Liver (tissue), 9 donors: ENCODE results near the gene L1TD1. TPM values are rescaled to one million over a fixed set of nuclear protein-coding genes. Genes with fewer than 3 reads are reported as not detected.

ENCODE experiments used
- DNase-seq: peaks from one replicate; pipeline ENCODE4 v3.0.0-alpha.2; 2017; ENCODE audit warnings: low spot score
- H3K27ac ChIP-seq, 2 donors: one replicate each; pipeline ENCODE4 v1.7.0; 2013; ENCODE audit warnings: inconsistent platforms in 2 of 2, low read length in 2 of 2, control low read depth in 1 of 2, low read depth in 1 of 2, mild to moderate bottlenecking in 1 of 2
- H3K27me3 ChIP-seq, 4 donors: one replicate each; pipeline versions ENCODE4 v1.6.1 to v1.7.0; 2013; ENCODE audit warnings: low read length in 3 of 4, inconsistent platforms in 1 of 4, mild to moderate bottlenecking in 1 of 4, moderate library complexity in 1 of 4; ENCODE audit not compliant: control insufficient read depth in 4 of 4, insufficient read depth in 4 of 4
- H3K36me3 ChIP-seq, 4 donors: one replicate each; pipeline versions ENCODE4 v1.6.1 to v1.7.0; 2013; ENCODE audit warnings: low read length in 3 of 4, mild to moderate bottlenecking in 3 of 4, low read depth in 1 of 4, moderate library complexity in 1 of 4; ENCODE audit not compliant: control insufficient read depth in 4 of 4, insufficient read depth in 3 of 4
- H3K4me1 ChIP-seq, 4 donors: one replicate each; pipeline versions ENCODE4 v1.6.1 to v1.7.0; 2013; ENCODE audit warnings: low read length in 3 of 4, mild to moderate bottlenecking in 3 of 4, moderate library complexity in 1 of 4; ENCODE audit not compliant: control insufficient read depth in 4 of 4, insufficient read depth in 4 of 4
- H3K4me3 ChIP-seq, 3 donors: one replicate each; pipeline versions ENCODE4 v1.6.1 to v1.7.0; 2013; ENCODE audit warnings: low read length in 3 of 3, control low read depth in 1 of 3, low read depth in 1 of 3, mild to moderate bottlenecking in 1 of 3
- H3K9ac ChIP-seq, 2 donors: one replicate each; pipeline ENCODE4 v1.7.0; 2013; ENCODE audit warnings: low read length in 2 of 2, mild to moderate bottlenecking in 2 of 2, moderate library complexity in 2 of 2, control low read depth in 1 of 2, low read depth in 1 of 2
- H3K9me3 ChIP-seq, 4 donors: one replicate each; pipeline versions ENCODE4 v1.6.1 to v1.7.0; 2013; ENCODE audit warnings: low read length in 3 of 4; ENCODE audit not compliant: control insufficient read depth in 4 of 4
- EGR1 ChIP-seq, 2 donors: IDR thresholded peaks; 2 replicates each; pipeline ENCODE4 v1.6.1; 2016 to 2018; ENCODE audit warnings: antibody characterized with exemption in 2 of 2, low read depth in 2 of 2
- FOXA1 ChIP-seq: IDR thresholded peaks from 2 replicates; pipeline ENCODE4 v1.6.1; 2016; ENCODE audit warnings: antibody characterized with exemption
- FOXA2 ChIP-seq: IDR thresholded peaks from 2 replicates; pipeline ENCODE4 v1.6.1; 2016; ENCODE audit warnings: antibody characterized with exemption
- HNF4G ChIP-seq: IDR thresholded peaks from 2 replicates; pipeline ENCODE4 v1.6.1; 2016; ENCODE audit warnings: antibody characterized with exemption
- NR2F2 ChIP-seq: IDR thresholded peaks from 2 replicates; pipeline ENCODE4 v1.6.1; 2016; ENCODE audit warnings: antibody characterized with exemption
- RAD21 ChIP-seq, 2 donors: IDR thresholded peaks; 2 replicates each; pipeline ENCODE4 v1.6.1; 2016; ENCODE audit warnings: antibody characterized with exemption in 2 of 2, mild to moderate bottlenecking in 2 of 2
- RXRA ChIP-seq, 2 donors: IDR thresholded peaks; 2 replicates each; pipeline ENCODE4 v1.6.1; 2017 to 2018; ENCODE audit warnings: antibody characterized with exemption in 2 of 2, mild to moderate bottlenecking in 1 of 2
- SP1 ChIP-seq: IDR thresholded peaks from 2 replicates; pipeline ENCODE4 v1.6.1; 2018; ENCODE audit warnings: antibody characterized with exemption, mild to moderate bottlenecking
- TAF1 ChIP-seq: conservative IDR thresholded peaks from 2 replicates; pipeline ENCODE4 v1.6.1; 2016; ENCODE audit warnings: antibody characterized with exemption, mild to moderate bottlenecking
- YY1 ChIP-seq: IDR thresholded peaks from 2 replicates; pipeline ENCODE4 v1.6.1; 2016; ENCODE audit warnings: antibody characterized with exemption, mild to moderate bottlenecking
- WGBS: extraction: QIAGEN DNeasy Blood & Tissue Kit; methylation state at CpG from one replicate; pipeline ENCODE4 v1.1.7; 2013; 5-methylcytosine and 5-hydroxymethylcytosine counted together
- polyA plus RNA-seq, 2 donors: library from polyadenylated mRNA; stranded (reverse) in 1 of 2; unstranded in 1 of 2; fragments of 200-250 nt in 1 of 2; fragments of >200 nt in 1 of 2; fragmentation: Nextera tagmentation in 1 of 2; extraction: Ambion mirVana in 1 of 2; gene quantifications; one replicate each; pipeline versions ENCODE4 v1.2.1 to v1.2.3, GENCODE V29; 2013 to 2015
- total RNA-seq, 2 donors: library from RNA; depleted of rRNA; stranded (reverse); fragments of >200 nt; gene quantifications; one replicate each; pipeline ENCODE4 v1.2.3, GENCODE V29; 2014
- TF ChIP-seq, protein P1 (sequence below): IDR thresholded peaks from 2 replicates; pipeline ENCODE4 v1.6.1; 2016; ENCODE audit warnings: antibody characterized with exemption
- TF ChIP-seq, protein P2 (sequence below): IDR thresholded peaks from 2 replicates; pipeline ENCODE4 v1.6.1; 2016; ENCODE audit warnings: antibody characterized with exemption
- TF ChIP-seq, protein P3 (sequence below): IDR thresholded peaks from 2 replicates; pipeline ENCODE4 v1.6.1; 2016; ENCODE audit warnings: antibody characterized with exemption, mild to moderate bottlenecking
- TF ChIP-seq, protein P4 (sequence below): fragments of 150-350 bp; IDR thresholded peaks from 2 replicates; pipeline ENCODE4 v1.5.1; 2017; ENCODE audit warnings: improper control_type of control experiment, low read depth, low read length; ENCODE audit not compliant: missing input control
- donor health status: healthy.
- donor health status: healthy.
- donor health status: healthy.
- donor health status: healthy.
- donor health status: healthy.

L1TD1 gene
- total and polyA plus RNA-seq, 4 donors = under 0.01 to 0.14 (median 0.01) TPM; not detected in 1

DNA sequence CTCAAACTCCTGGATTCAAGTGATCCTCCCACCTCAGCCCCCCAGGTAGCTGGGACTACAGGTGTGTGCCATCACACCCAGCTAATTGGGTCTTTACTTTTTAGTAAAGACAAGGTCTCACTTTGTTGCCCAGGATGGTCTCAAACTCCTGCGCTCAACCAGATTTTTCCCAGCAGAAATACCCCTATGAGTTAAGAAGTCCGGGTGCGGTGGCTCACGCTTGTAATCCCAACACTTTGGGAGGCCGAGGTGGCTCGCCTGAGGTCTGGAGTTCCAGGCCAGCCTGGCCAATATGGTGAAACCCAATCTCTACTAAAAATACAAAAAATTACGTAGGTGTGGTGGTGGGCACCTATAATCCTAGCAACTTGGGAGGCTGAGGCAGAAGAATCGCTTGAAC is 6.5 kb upstream of the L1TD1 start (continued):
- no peak for TF ChIP-seq SP1

DNA sequence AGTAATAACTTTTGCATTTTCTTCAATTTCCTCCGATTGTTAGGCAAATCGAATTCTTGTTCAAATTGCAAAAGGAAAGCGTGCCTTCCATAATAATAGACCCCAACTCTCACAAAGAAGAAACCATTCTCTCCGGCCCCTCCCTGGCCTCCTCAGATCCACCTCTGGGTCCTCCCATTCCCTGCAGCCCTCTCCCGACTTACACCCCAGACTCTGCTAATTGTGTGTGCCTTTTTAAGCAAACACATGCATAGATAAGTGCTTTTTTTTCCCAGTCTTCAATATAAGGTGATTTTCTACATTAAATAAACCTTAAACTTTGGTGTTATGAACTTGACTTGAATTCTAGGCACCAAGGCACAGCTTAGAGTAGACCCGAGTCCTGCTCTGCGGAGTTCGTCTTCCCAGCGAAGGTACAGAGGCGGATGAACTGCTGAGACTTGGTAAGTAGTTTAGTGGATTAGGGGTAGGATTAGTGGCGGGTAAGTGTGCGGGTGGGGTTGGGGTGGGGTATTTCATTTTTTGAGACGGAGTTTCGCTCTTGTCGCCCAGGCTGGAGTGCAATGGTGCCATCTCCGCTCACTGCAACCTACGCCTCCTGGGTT is 1.5 kb downstream of the L1TD1 start:
- no peak for TF ChIP-seq HNF4G
- no peak for TF ChIP-seq NR2F2
- TF ChIP-seq YY1 = no peak
- TF ChIP-seq, protein P1, sequence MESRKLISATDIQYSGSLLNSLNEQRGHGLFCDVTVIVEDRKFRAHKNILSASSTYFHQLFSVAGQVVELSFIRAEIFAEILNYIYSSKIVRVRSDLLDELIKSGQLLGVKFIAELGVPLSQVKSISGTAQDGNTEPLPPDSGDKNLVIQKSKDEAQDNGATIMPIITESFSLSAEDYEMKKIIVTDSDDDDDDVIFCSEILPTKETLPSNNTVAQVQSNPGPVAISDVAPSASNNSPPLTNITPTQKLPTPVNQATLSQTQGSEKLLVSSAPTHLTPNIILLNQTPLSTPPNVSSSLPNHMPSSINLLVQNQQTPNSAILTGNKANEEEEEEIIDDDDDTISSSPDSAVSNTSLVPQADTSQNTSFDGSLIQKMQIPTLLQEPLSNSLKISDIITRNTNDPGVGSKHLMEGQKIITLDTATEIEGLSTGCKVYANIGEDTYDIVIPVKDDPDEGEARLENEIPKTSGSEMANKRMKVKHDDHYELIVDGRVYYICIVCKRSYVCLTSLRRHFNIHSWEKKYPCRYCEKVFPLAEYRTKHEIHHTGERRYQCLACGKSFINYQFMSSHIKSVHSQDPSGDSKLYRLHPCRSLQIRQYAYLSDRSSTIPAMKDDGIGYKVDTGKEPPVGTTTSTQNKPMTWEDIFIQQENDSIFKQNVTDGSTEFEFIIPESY = no peak
- TF ChIP-seq FOXA2 = no peak
- TF ChIP-seq, protein P2, sequence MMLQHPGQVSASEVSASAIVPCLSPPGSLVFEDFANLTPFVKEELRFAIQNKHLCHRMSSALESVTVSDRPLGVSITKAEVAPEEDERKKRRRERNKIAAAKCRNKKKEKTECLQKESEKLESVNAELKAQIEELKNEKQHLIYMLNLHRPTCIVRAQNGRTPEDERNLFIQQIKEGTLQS = no peak
- no peak for TF ChIP-seq TAF1
- TF ChIP-seq RXRA (IDR thresholded peaks at IDR 0.05) = no peak
- TF ChIP-seq, protein P3, sequence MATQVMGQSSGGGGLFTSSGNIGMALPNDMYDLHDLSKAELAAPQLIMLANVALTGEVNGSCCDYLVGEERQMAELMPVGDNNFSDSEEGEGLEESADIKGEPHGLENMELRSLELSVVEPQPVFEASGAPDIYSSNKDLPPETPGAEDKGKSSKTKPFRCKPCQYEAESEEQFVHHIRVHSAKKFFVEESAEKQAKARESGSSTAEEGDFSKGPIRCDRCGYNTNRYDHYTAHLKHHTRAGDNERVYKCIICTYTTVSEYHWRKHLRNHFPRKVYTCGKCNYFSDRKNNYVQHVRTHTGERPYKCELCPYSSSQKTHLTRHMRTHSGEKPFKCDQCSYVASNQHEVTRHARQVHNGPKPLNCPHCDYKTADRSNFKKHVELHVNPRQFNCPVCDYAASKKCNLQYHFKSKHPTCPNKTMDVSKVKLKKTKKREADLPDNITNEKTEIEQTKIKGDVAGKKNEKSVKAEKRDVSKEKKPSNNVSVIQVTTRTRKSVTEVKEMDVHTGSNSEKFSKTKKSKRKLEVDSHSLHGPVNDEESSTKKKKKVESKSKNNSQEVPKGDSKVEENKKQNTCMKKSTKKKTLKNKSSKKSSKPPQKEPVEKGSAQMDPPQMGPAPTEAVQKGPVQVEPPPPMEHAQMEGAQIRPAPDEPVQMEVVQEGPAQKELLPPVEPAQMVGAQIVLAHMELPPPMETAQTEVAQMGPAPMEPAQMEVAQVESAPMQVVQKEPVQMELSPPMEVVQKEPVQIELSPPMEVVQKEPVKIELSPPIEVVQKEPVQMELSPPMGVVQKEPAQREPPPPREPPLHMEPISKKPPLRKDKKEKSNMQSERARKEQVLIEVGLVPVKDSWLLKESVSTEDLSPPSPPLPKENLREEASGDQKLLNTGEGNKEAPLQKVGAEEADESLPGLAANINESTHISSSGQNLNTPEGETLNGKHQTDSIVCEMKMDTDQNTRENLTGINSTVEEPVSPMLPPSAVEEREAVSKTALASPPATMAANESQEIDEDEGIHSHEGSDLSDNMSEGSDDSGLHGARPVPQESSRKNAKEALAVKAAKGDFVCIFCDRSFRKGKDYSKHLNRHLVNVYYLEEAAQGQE = no peak
- TF ChIP-seq FOXA1 = no peak
- TF ChIP-seq RAD21 (IDR thresholded peaks at IDR 0.05) = no peak
- TF ChIP-seq, protein P4, sequence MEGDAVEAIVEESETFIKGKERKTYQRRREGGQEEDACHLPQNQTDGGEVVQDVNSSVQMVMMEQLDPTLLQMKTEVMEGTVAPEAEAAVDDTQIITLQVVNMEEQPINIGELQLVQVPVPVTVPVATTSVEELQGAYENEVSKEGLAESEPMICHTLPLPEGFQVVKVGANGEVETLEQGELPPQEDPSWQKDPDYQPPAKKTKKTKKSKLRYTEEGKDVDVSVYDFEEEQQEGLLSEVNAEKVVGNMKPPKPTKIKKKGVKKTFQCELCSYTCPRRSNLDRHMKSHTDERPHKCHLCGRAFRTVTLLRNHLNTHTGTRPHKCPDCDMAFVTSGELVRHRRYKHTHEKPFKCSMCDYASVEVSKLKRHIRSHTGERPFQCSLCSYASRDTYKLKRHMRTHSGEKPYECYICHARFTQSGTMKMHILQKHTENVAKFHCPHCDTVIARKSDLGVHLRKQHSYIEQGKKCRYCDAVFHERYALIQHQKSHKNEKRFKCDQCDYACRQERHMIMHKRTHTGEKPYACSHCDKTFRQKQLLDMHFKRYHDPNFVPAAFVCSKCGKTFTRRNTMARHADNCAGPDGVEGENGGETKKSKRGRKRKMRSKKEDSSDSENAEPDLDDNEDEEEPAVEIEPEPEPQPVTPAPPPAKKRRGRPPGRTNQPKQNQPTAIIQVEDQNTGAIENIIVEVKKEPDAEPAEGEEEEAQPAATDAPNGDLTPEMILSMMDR = no peak
- TF ChIP-seq SP1 = no peak
- no peak for TF ChIP-seq EGR1 (IDR thresholded peaks at IDR 0.05; ENCODE audit: low read depth in 2 of 2)
- Histone ChIP-seq H3K9me3 (no peaks in the 10 kb centered on the region), H3K27me3 (no peaks in the 10 kb centered on the region), H3K9ac (no peak overlapping the region), H3K4me3 (no peak overlapping the region), H3K27ac (no peak overlapping the region), H3K36me3 (no peaks in the 10 kb centered on the region), H3K4me1 (peaks cover 6 to 11% (median 7%) of the 10 kb centered on the region in 4 donors)
- WGBS = 85% methylated on average over 17 of the region's 17 CpGs
- no peak for DNase-seq
